GM18951 (cell line): Measurements from ENCODE around the gene MRPL36.

ENCODE experiments used
- POLR2A ChIP-seq: IDR thresholded peaks from 4 replicates; pipeline ENCODE4 v1.6.1; 2011; ENCODE audit warnings: mild to moderate bottlenecking; ENCODE audit not compliant: insufficient read length, insufficient read depth; ENCODE audit errors: extremely low read depth
- in situ Hi-C: fragments of 300-500 bp; cut with MboI; formaldehyde crosslinking; loops from one replicate; pipeline ENCODE4 v1.12.0; 2022; ENCODE audit warnings: low sequenced_read_pairs, mixed read lengths, inconsistent platforms; ENCODE audit not compliant: unreplicated experiment

Gene MRPL36

DNA sequence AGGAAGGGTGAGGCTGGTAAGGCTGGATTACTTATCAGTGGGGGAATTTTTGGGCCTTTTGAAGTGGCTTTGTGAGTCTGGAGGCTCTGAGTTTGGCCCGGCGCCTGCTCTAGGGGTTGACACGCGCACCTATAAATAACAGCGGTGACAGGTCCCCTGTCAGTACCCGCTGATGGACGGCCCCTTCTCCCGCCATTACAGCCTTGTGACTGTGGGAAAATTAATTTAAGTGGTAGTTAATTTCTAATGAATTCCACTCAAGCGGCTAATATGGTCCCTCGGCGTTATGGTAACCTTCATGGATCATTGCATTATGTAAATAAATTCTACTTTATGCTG is 16.5 kb downstream of the MRPL36 start:
- TF ChIP-seq POLR2A = peak; percentile 19
- in situ Hi-C loops = no loop called here

DNA sequence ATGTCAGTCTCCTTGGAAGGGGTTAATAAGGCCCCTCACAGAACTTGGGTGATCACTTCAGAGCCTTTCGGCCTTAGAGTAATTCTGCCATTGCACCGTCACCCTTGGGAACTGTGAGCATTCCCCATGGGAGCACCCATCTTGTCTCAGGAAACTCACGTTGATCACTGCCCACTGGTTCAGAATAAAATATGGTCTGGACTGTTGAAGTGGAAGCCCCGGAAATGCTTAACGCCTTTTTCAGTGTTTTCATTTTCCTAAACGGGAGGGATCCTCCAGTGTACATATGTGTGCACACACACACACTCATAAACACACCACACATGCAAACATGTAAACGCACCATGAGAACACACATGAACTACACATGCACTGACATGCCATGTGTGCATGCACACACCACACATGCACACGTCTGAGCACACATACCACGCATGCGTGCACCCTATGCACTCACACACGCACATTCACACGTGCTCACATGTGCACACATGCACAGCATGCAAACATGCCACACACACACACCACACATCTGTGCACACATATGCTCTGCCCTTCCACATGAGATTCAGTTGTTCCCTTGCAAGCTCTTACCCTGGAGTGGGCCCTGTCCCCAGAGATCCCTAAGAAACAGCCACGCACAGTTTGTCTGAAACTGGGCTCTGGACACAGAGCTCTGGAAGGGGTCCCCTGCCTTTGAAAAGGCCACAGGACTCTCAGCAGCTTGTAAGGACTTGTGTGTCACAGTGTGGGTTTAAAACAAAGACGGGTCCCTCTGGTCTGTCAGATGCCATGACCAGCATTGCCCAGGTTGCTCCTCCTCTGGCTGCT is 17.0 kb downstream of the MRPL36 start:
- no peak for TF ChIP-seq POLR2A
- in situ Hi-C loops = no loop called here

- TF ChIP-seq POLR2A = no peak
- in situ Hi-C loops = no loop called here
Observed at GRCh38 chr5:1781726-1782384, 17.8 kb downstream of the MRPL36 start.

DNA sequence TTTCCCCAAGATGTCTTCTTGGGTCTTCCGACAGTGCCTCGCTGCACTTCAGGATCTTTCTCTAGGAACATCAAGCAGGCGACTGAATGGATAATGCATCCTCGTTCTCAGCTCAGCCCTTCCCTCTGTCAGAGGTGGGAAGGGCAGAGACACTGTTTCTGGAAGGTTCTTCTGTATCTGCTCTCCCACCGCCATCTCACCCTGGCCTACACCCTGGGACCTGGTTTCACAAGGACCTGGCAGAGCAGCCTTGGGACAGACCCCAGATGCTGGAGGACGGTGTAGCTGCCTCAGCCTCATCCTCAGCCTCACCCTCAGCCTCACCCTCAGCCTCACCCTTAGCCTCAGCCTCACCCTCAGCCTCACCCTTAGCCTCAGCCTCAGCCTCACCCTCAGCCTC is 18.5 kb downstream of the MRPL36 start:
- in situ Hi-C loops = no loop called here
- no peak for TF ChIP-seq POLR2A

GRCh38 chr5:1780614-1780930 is 19.1 kb downstream of the MRPL36 start:
- no peak for TF ChIP-seq POLR2A
- in situ Hi-C loops = no loop called here

- no peak for TF ChIP-seq POLR2A
- in situ Hi-C loops = no loop called here
Observed at GRCh38 chr5:1779782-1780613, 19.6 kb downstream of the MRPL36 start.

GRCh38 chr5:1779021-1779680 is 20.5 kb downstream of the MRPL36 start:
- in situ Hi-C loops = no loop called here
- no peak for TF ChIP-seq POLR2A

- TF ChIP-seq POLR2A = no peak
- in situ Hi-C loops = no loop called here
Observed at GRCh38 chr5:1778138-1779020, 21.3 kb downstream of the MRPL36 start.

DNA sequence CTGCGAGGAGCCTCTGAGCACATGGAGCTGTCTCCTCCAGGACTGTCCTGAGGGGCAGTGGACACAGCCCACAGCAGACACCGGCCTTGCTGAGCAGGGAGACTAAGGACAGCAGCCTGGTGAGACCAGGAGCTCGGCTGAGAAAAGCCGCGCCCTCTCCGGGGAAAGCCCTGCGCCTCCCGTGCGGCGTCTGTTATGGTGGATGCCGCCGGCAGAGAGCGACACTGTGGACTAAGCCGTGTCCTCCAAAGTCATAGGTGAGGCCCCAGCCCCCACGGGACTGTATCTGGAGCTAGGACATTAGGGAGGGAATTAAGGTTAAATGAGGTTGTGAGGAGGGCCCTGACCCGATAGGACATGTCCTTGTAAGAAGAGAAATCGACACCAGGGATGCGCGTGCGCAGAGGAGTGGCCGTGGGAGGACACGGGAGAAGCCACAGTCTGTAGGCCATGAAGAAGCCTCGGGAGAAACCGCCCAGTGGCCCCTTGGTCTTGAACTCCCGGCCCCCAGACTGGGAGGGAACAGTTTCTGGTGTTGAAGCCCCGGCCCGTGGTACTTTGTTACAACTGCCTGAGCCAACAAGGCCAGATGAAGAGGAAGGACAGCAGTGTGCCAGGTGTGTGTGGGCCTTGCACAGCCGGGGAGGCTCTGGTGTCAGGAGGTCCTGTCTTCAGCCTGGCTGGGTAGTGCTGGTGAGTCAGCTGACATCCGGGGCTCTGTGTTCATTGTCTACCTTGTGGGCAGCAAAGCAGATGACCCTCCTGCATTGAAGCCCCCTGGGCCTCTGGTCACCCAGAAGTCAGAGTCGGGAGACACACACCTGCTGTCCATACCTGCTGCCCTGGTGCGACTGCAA is 22.1 kb downstream of the MRPL36 start:
- in situ Hi-C loops = no loop called here
- TF ChIP-seq POLR2A = no peak

GRCh38 chr5:1776831-1777230 is 22.8 kb downstream of the MRPL36 start:
- in situ Hi-C loops = no loop called here
- no peak for TF ChIP-seq POLR2A

DNA sequence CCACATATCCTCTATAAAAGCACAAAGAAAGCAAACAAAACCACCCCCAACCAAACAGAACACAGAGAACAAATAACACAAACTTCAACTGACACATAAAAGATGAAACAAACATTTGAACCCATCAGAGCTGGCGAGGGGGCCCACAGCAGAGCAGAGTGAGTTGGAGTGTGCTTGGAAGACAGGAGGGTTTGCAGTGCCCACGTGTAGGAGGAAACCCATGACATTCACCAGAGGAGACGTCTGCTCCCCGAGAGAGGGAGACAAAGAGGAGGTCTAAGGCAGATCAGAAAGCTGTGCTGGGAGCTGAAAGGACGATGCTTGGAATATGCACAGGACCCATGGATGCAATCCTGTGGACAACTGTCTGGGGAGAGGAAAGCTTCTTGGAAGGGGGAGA is 27.0 kb downstream of the MRPL36 start:
- in situ Hi-C loops = loop anchor here (25.0 kb wide), 1 partner anchor 240 kb away; no protein-coding TSS in a partner anchor
- TF ChIP-seq POLR2A = no peak

- in situ Hi-C loops = loop anchor here (25.0 kb wide), 1 partner anchor 241 kb away; no protein-coding TSS in a partner anchor
- no peak for TF ChIP-seq POLR2A
Observed at GRCh38 chr5:1771149-1772065, 28.2 kb downstream of the MRPL36 start.
